HuH-7 (cell line): ENCODE measurements around the gene DENND6B.
"Not testable (repeated sequence)": the region's sequence is repeated elsewhere in the genome, so short reads cannot be mapped to it uniquely, and the experiment has no call there.

ENCODE experiments used
- DNase-seq: peaks from one replicate; pipeline ENCODE4 v3.0.0; 2011; ENCODE audit warnings: low spot score

The DENND6B gene

GRCh38 chr22:50339945-50340879, 13.4 kb upstream of the DENND6B start:
- DNase-seq: peak; percentile 63

DNA sequence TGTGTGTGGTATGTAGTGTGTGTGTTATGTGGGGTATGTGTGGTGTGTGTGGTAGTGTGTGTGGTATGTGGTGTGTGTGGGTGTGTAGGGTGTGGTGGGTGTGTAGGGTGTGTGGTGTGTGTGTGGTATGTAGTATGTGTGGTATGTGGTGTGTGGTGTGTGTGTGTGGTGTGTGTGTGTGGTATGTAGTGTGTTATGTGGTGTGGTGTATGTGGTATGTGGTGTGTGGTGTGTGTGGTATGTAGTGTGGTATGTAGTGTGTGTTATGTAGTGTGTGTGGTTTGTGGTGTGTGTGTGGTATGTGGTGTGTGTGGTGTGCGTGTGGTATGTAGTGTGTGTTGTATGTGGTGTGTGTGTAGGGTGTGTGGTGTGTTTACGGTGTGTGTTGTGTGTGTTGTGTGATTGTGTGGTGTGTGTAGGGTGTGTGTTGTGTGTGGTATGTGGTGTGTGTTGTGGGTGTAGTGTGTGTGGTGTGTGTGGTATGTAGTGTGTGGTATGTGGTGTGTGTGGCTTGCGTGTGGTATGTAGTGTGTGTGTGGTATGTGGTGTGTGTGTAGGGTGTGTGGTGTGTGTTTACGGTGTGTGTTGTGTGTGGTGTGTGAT, 12.1 kb upstream of the DENND6B start:
- DNase-seq: no peak

GRCh38 chr22:50338042-50338573, 11.3 kb upstream of the DENND6B start:
- DNase-seq: no peak

DNA sequence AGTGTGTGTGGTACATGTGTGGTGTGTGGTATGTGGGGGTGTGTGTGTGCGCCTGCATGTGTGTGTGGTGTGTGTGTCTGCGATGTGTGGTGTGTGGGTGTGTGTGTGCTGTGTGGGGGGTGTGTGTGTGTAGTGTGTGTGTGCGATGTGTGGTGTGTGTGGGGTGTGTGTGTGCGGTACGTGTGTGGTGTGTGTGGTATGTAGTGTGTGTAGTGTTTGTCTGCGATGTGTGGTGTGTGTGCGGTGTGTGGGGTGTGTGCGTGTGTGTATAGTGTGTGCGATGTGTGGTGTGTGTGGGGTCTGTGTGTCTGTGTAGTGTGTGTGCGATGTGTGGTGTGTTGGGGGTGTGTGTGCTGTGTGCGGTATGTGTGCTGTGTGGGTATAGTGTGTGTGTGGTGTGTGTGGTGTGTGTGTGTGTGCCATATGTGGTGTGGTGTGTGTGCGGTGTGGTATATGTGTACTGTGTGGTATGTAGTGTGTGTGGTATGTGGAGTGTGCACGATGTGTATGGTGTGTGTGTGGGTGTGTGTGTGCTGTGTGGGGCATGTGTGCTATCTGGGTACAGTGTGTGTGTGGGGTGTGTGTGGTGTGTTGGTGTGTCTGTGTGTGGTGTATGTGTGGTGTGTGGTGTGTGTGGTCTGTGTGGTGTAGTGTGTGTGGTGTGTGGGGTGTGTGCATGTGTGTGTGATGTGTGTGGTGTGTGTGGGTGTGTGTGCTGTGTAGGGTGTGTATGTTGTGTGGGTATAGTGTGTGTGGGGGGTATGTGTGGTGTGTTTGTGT, 10.6 kb upstream of the DENND6B start:
- no peak for DNase-seq

- DNase-seq: not testable (repeated sequence)
Measured at GRCh38 chr22:50334433-50334832, 7.6 kb upstream of the DENND6B start.

DNA sequence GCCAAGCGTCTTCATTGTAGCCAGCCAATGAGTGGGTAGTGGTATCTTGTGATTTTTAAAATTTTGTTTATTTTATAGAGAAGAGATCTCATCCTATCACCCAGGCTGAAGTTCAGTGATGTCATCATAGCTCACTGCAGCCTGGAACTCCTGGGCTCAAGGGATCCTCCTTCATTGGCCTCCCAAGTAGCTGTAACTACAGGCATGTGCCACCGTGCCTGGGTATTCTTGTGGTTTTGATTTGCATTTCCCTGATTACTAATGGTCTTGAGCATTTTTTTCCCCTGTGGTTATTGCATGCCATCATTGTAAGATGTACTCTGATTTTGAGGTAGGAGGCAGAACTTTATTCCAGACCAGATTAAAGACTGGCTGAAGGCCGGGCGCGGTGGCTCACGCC, 2.4 kb upstream of the DENND6B start:
- DNase-seq: no peak

- DNase-seq: no peak
Measured at GRCh38 chr22:50327711-50328019, 853 bp upstream of the DENND6B start.

DNA sequence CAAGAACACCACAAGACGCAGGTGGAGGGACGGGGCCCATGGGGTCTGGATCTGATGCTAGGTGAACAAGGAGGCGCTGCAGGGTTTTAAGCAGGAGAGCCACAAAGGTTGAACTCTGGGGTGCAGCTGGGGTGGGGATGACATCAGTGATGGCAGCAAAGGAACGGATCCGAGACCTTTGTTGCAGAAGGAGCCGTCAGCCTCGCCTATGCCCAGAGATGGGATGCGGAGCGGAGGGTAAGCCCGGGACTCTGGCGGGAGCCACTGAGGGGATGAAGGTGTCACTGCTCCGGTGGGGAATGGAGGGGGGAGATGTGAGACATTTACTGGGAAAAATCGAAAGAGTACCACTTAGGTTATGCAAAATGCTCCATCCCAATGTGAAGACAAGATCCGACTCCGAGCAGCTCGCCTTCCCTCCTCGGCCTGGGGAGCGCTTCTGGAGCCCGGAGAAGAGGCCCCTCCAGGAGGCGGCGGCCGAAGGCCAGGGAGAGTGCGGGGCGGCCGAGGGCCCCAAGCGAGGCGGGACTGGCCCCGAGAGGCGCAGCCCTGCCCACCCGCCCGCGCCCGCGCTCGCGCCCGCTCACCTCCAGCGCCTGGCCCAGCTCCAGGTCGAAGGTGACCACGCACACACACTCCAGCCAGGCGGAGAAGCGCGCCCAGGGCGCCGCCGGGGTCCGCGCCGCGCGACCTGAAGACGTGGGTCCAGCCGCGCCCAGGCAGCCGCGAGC, 422 bp downstream of the DENND6B start:
- DNase-seq: no peak

- no peak for DNase-seq
Measured at GRCh38 chr22:50325444-50326224, 1.2 kb downstream of the DENND6B start.

DNA sequence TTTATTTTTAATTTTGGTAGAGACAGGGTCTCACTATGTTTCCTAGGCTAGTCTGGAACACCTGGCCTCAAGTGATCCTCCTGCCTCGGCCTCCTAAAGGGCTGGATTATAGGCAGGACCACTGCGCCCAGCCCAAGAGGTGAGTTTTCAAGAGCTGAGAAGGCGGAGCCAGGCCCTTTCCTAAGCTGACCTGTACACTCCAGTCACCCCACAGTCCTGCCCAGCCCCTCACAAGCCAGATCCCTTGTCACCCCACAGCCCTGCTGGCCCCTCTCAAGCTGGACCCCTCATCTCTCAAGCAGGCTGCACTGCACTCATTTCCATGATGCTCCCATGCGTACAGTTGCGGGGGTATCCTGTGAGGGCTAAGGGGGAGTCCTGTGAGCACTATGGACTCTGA, 2.9 kb downstream of the DENND6B start:
- no peak for DNase-seq

DNA sequence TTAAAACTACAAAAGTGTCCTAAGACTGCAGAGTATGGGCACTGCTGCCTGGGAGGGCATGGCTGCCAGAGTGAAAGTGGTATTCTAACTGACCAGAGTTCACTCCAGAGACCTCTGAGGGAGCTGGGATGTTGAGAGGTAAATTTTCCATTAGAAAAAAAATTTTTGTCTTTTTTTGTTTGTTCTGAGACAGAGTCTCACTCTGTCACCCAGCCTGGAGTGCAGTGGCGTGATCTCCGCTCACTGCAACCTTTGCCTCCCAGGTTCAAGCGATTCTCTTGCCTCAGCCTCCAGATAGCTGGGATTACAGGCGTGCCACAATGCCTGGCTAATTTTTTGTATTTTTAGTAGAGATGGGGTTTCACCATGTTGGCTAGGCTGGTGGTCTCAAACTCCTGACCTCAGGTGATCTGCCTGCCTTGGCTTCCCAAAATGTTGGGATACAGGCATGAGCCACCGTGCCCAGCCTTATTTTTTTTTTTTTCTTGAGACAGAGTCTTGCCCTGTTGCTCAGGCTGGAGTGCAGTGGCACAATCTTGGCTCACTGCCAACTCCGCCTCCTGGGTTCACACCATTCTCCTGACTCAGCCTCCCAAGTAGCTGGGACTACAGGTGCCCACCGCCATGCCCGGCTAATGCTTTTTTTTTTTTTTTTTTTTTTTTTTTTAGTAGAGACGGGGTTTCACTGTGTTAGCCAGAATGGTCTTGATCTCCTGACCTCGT, 4.3 kb downstream of the DENND6B start:
- not testable (repeated sequence) for DNase-seq

DNA sequence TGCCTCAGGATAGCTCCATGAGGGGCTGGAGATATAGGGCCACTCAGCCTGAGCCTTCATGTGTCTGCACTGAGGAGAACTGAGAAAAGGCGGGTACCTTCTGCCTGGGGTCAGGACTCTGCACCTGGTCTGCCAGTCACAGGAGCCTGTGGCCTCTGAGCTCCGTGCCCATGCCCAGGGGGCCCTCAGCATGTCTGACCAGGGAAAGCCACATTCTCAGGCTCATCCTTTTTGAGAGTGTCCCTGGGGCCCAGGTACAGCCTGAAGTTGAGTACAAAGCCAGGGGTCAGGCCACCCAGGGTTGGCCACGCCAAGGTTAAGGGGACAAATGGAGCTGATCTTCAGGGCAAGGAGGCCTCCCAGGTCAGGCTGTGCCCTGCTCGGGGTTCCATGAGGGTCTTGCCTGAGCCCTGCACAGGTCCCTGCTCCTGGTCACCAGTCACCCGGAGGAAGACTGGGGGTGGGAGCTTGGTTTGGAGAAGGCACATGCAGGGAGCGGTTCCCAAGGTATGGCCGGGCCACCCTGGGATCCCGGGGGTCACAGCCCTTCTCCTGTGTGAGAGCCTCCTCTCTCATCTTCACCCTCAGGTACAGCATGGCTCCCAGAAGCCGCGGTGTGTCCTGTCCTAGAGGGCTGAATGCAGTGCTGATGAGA, 6.0 kb downstream of the DENND6B start:
- no peak for DNase-seq

DNA sequence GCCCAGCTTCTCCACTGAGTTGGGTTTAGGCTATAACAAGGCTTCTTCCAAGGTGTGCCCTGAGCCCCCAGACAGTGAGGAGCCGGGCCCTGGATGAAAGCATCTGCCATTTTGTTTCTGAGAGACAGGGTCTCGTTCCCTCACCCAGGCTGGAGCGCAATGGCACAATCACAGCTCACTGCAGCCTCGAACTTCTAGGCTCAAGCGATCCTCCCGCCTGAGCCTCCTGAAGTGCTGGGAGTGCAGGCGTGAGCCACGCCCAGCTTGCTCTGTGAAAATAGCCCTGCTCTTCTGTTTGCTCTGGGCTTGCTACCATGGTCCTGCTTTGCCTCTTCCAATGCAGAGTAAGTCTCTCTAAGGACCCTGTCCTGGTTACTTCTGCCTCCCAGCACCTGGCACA, 6.7 kb downstream of the DENND6B start:
- DNase-seq: no peak

- DNase-seq: no peak
Measured at GRCh38 chr22:50319503-50319951, 7.3 kb downstream of the DENND6B start.

GRCh38 chr22:50318698-50319411, 8.0 kb downstream of the DENND6B start:
- no peak for DNase-seq

GRCh38 chr22:50318356-50318697, 8.5 kb downstream of the DENND6B start:
- no peak for DNase-seq

DNA sequence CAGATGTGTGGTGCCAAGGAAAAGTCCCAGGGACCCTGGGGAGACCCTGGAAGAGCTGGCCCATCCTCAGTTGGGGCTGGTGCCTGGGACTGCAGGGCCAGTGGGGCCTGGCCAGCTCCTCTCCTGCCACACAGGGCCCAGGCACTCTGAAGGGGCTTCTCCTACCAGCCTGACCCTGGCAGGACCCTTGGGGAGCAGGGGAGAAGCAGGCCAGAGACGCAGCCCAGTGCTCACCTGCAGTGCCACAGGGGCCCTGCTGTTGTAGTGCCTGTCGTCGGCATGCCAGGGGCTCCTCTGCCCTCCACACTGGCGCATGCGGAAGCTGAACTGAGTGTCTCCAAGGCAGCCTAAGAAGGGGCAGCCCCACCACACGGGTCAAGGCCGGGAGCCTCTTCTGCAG, 9.1 kb downstream of the DENND6B start:
- no peak for DNase-seq

DNA sequence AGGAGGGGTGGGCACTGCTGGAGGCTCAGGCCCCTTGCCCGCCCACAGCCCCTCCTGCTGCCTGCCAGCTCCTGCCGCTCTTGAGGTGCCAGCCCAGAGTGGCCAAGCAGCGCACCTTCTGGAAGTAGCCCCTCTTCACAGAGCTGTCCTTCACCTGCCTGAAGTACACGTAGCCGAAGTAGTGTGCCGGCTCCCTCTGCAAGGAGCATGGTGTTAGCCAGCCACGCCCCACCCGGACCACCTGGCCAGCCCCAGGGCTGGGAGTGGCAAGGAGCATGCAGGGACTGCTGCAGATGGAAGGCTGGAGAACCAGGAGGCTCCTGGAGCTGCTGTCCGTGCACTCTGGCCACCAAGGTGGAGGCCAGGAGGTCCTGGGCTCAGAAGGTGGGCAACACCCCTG, 9.6 kb downstream of the DENND6B start:
- no peak for DNase-seq
